T-cell (primary cell): ENCODE data around the gene TAS1R3. TPM values are rescaled to one million over a fixed set of nuclear protein-coding genes. Genes with fewer than 3 reads are reported as not detected.

Experiments
- ATAC-seq, 4 experiments: fragments of 200-7000 bp in 3 of 4; fragments of 150-1000 bp in 1 of 4; cut with Tn5 transposase; replicated peaks in 1 of 4; 1 replicate in 3 of 4; 2 replicates in 1 of 4; pipeline ENCODE4 v1.10.0; 2021; ENCODE audit warnings: moderate library complexity in 3 of 4, mild to moderate bottlenecking in 2 of 4, moderate number of reproducible peaks in 1 of 4
- CTCF ChIA-PET, 2 donors: fragments of 300-600 bp; sonication (Branson Sonifier 250); formaldehyde crosslinking; loops; one replicate each; lab custom pipeline; 2022; ENCODE audit warnings: antibody characterized with exemption in 2 of 2; lab: Charles Lee
- POLR2A ChIA-PET, 2 donors: fragments of 300-600 bp; sonication (Branson Sonifier 250); formaldehyde crosslinking; loops; one replicate each; lab custom pipeline; 2022; ENCODE audit warnings: antibody characterized with exemption in 2 of 2; lab: Charles Lee
- DNase-seq, 35 experiments: peaks; one replicate each; pipeline versions ENCODE4 v3.0.0 to v3.0.0-alpha.2; 2013 to 2023
- H3K27ac ChIP-seq: one replicate; pipeline ENCODE4 v1.5.1; 2013; ENCODE audit warnings: low read length
- H3K27me3 ChIP-seq, 2 experiments: replicated peaks in 1 of 2; 1 replicate in 1 of 2; 2 replicates in 1 of 2; pipeline versions ENCODE4 v1.6.1 to v1.7.0; 2013; ENCODE audit warnings: low read length in 1 of 2, mixed read lengths in 1 of 2; ENCODE audit not compliant: control insufficient read depth in 2 of 2, insufficient read depth in 2 of 2; ENCODE audit errors: extremely low read depth in 1 of 2
- H3K36me3 ChIP-seq, 2 donors: 1 replicate in 1 of 2; 2 replicates in 1 of 2; pipeline versions ENCODE4 v1.6.1 to v1.7.0; 2013; ENCODE audit warnings: low read length in 1 of 2; ENCODE audit not compliant: control insufficient read depth in 2 of 2, insufficient read depth in 1 of 2; ENCODE audit errors: extremely low read depth in 1 of 2
- H3K4me1 ChIP-seq, 2 experiments: 1 replicate in 1 of 2; 2 replicates in 1 of 2; pipeline versions ENCODE4 v1.6.1 to v1.7.0; 2013; ENCODE audit warnings: low read length in 2 of 2, mixed read lengths in 1 of 2; ENCODE audit not compliant: insufficient read depth in 2 of 2, control insufficient read depth in 1 of 2; ENCODE audit errors: extremely low read depth in 1 of 2
- H3K4me3 ChIP-seq, 2 donors: 1 replicate in 1 of 2; 2 replicates in 1 of 2; pipeline versions ENCODE4 v1.5.1 to v1.7.0; 2013; ENCODE audit warnings: mild to moderate bottlenecking in 2 of 2, low read length in 1 of 2, moderate library complexity in 1 of 2; ENCODE audit not compliant: control insufficient read depth in 1 of 2; ENCODE audit errors: extremely low read depth in 1 of 2
- H3K9me3 ChIP-seq: 2 replicates; pipeline ENCODE4 v1.7.0; 2013
- H3K27ac Mint-ChIP-seq, 2 donors: one replicate each; pipeline ENCODE4 v1.8.0; 2020 to 2021; ENCODE audit warnings: mild to moderate bottlenecking in 2 of 2, mixed read lengths in 2 of 2
- H3K27me3 Mint-ChIP-seq, 2 donors: one replicate each; pipeline ENCODE4 v1.8.0; 2021 to 2022; ENCODE audit warnings: mixed read lengths in 2 of 2
- H3K36me3 Mint-ChIP-seq: one replicate; pipeline ENCODE4 v1.8.0; 2021; ENCODE audit warnings: mixed read lengths
- H3K4me1 Mint-ChIP-seq, 3 donors: one replicate each; pipeline ENCODE4 v1.8.0; 2020 to 2022; ENCODE audit warnings: mixed read lengths in 3 of 3, mild to moderate bottlenecking in 1 of 3
- H3K4me3 Mint-ChIP-seq, 3 donors: one replicate each; pipeline ENCODE4 v1.8.0; 2020 to 2022; ENCODE audit warnings: mild to moderate bottlenecking in 3 of 3, mixed read lengths in 3 of 3, moderate library complexity in 3 of 3
- H3K9me3 Mint-ChIP-seq, 3 donors: one replicate each; pipeline ENCODE4 v1.8.0; 2020 to 2022; ENCODE audit warnings: mixed read lengths in 3 of 3
- WGBS: methylation state at CpG from one replicate; pipeline ENCODE4 v1.1.5; 2013; ENCODE audit warnings: missing lambda C conversion rate; ENCODE audit not compliant: insufficient coverage; 5-methylcytosine and 5-hydroxymethylcytosine counted together
- total RNA-seq, 35 experiments: library from RNA in 6 of 35; stranded (reverse) in 6 of 35; fragments of 120-200 nt in 1 of 35; gene quantifications; one replicate each; pipeline versions ENCODE4 v1.2.1 to v1.2.4 and lab custom pipeline; 2013 to 2026

The TAS1R3 gene
- total RNA-seq, 5 donors from 2014 or later (not counting 1 experiment from before 2014, with no cell fraction given) = 1.6 to 2.3 (median 2.1) TPM

GRCh38 chr1:1359664-1360468, 28.8 kb downstream of the TAS1R3 start:
- Histone ChIP-seq H3K36me3 (no peaks in the 10 kb centered on the region), H3K9me3 (no peaks in the 10 kb centered on the region), H3K27me3 (peaks cover 0 to 59% of the 10 kb centered on the region in 2 experiments), H3K4me3 (no peak overlapping the region), H3K4me1 (peaks cover 7 to 32% of the 10 kb centered on the region in 2 experiments), H3K27ac (no peak overlapping the region)
- Mint-ChIP-seq H3K4me1 (peaks cover 7 to 14% (median 12%) of the 10 kb centered on the region in 3 donors), H3K4me3 (peak overlapping the region in 1 of 3 donors; percentile 73), H3K27ac (peak overlapping the region in 1 of 2 donors; percentile 69), H3K9me3 (no peaks in the 10 kb centered on the region), H3K36me3 (no peaks in the 10 kb centered on the region), H3K27me3 (peaks cover 0 to 15% of the 10 kb centered on the region in 2 donors)
- ATAC-seq (peak in 1 of 4 experiments; percentile 4), DNase-seq (no peak)
- whole genome bisulfite sequencing = 83% methylated on average over 19 of the region's 28 CpGs
- ChIA-PET POLR2A (no interaction called here), CTCF (interaction anchor here in 1 of 2 donors (0.6 kb wide), 1 partner anchor 12 kb away, joined by 7 read pairs; no protein-coding TSS in a partner anchor)

- Histone ChIP-seq H3K27ac (no peak overlapping the region), H3K9me3 (no peaks in the 10 kb centered on the region), H3K27me3 (peaks cover 0 to 59% of the 10 kb centered on the region in 2 experiments), H3K4me3 (no peak overlapping the region), H3K4me1 (peaks cover 7 to 30% of the 10 kb centered on the region in 2 experiments), H3K36me3 (no peaks in the 10 kb centered on the region)
- peak overlapping the region in 1 of 2 donors; percentile 31 for H3K27ac Mint-ChIP-seq
- ATAC-seq = no peak
- no peaks in the 10 kb centered on the region for H3K36me3 Mint-ChIP-seq
- 87% methylated on average over 18 of the region's 20 CpGs for WGBS
- peaks cover 0 to 15% of the 10 kb centered on the region in 2 donors for H3K27me3 Mint-ChIP-seq
- no peaks in the 10 kb centered on the region for H3K9me3 Mint-ChIP-seq
- CTCF ChIA-PET = no interaction called here
- POLR2A ChIA-PET = no interaction called here
- no peak for DNase-seq
- H3K4me1 Mint-ChIP-seq = peaks cover 7 to 14% (median 12%) of the 10 kb centered on the region in 3 donors
- no peak overlapping the region for H3K4me3 Mint-ChIP-seq
Measured at GRCh38 chr1:1360506-1361169, 29.6 kb downstream of the TAS1R3 start.

- Mint-ChIP-seq H3K9me3 (no peaks in the 10 kb centered on the region), H3K36me3 (no peaks in the 10 kb centered on the region), H3K27me3 (peaks cover 0 to 15% of the 10 kb centered on the region in 2 donors), H3K4me1 (peaks cover 7 to 14% (median 12%) of the 10 kb centered on the region in 3 donors), H3K4me3 (no peak overlapping the region), H3K27ac (no peak overlapping the region)
- H3K27me3 ChIP-seq = peaks cover 0 to 54% of the 10 kb centered on the region in 2 experiments
- 82% methylated on average over 20 of the region's 35 CpGs for WGBS
- no peak for ATAC-seq
- DNase-seq = no peak
- H3K36me3 ChIP-seq = no peaks in the 10 kb centered on the region
- CTCF ChIA-PET = no interaction called here
- POLR2A ChIA-PET = no interaction called here
- peaks cover 7 to 30% of the 10 kb centered on the region in 2 experiments for H3K4me1 ChIP-seq
- no peak overlapping the region for H3K4me3 ChIP-seq
- H3K9me3 ChIP-seq = no peaks in the 10 kb centered on the region
- H3K27ac ChIP-seq = no peak overlapping the region
Measured at GRCh38 chr1:1361233-1361981, 30.3 kb downstream of the TAS1R3 start.

- peaks cover 7 to 14% (median 12%) of the 10 kb centered on the region in 3 donors for H3K4me1 Mint-ChIP-seq
- no peak for DNase-seq
- CTCF ChIA-PET = no interaction called here
- H3K9me3 Mint-ChIP-seq = no peaks in the 10 kb centered on the region
- H3K27me3 Mint-ChIP-seq = peaks cover 0 to 15% of the 10 kb centered on the region in 2 donors
- H3K4me3 Mint-ChIP-seq = no peak overlapping the region
- no peaks in the 10 kb centered on the region for H3K36me3 ChIP-seq
- POLR2A ChIA-PET = no interaction called here
- H3K9me3 ChIP-seq = no peaks in the 10 kb centered on the region
- peaks cover 0 to 48% of the 10 kb centered on the region in 2 experiments for H3K27me3 ChIP-seq
- H3K27ac Mint-ChIP-seq = no peak overlapping the region
- no peak for ATAC-seq
- H3K4me3 ChIP-seq = no peak overlapping the region
- H3K27ac ChIP-seq = no peak overlapping the region
- peaks cover 7 to 30% of the 10 kb centered on the region in 2 experiments for H3K4me1 ChIP-seq
- no peaks in the 10 kb centered on the region for H3K36me3 Mint-ChIP-seq
- WGBS = 51% methylated on average over 9 of the region's 13 CpGs
Measured at GRCh38 chr1:1361982-1362423, 30.9 kb downstream of the TAS1R3 start.

GRCh38 chr1:1364266-1364665, 33.2 kb downstream of the TAS1R3 start:
- no peak for ATAC-seq
- H3K36me3 ChIP-seq = no peaks in the 10 kb centered on the region
- H3K4me1 ChIP-seq = peaks cover 0 to 12% of the 10 kb centered on the region in 2 experiments
- peaks cover 0 to 5% of the 10 kb centered on the region in 2 donors for H3K27me3 Mint-ChIP-seq
- WGBS = 81% methylated on average over 8 of the region's 14 CpGs
- H3K27ac ChIP-seq = no peak overlapping the region
- no peak overlapping the region for H3K4me3 ChIP-seq
- peaks cover 0 to 25% of the 10 kb centered on the region in 2 experiments for H3K27me3 ChIP-seq
- H3K36me3 Mint-ChIP-seq = no peaks in the 10 kb centered on the region
- H3K9me3 ChIP-seq = no peaks in the 10 kb centered on the region
- DNase-seq = no peak
- CTCF ChIA-PET = no interaction called here
- POLR2A ChIA-PET = no interaction called here
- H3K9me3 Mint-ChIP-seq = no peaks in the 10 kb centered on the region
- peaks cover 3 to 8% (median 4%) of the 10 kb centered on the region in 3 donors for H3K4me1 Mint-ChIP-seq
- peak overlapping the region in 1 of 2 donors; percentile 58 for H3K27ac Mint-ChIP-seq
- no peak overlapping the region for H3K4me3 Mint-ChIP-seq
